Mucosa of rectum (tissue), 2 donors: ENCODE measurements around the gene HLA-DPA1.

ENCODE experiments used
- H3K27ac ChIP-seq, 2 donors: one replicate each; pipeline ENCODE4 v1.7.0; 2013; ENCODE audit warnings: inconsistent platforms in 2 of 2, low read depth in 2 of 2, low read length in 2 of 2
- H3K27me3 ChIP-seq, 2 donors: one replicate each; pipeline ENCODE4 v1.7.0; 2013; ENCODE audit warnings: low read length in 2 of 2; ENCODE audit not compliant: control insufficient read depth in 2 of 2, insufficient read depth in 2 of 2
- H3K36me3 ChIP-seq, 2 donors: one replicate each; pipeline ENCODE4 v1.7.0; 2013; ENCODE audit warnings: low read length in 2 of 2; ENCODE audit not compliant: control insufficient read depth in 2 of 2, insufficient read depth in 2 of 2
- H3K4me1 ChIP-seq, 2 donors: one replicate each; pipeline ENCODE4 v1.7.0; 2013; ENCODE audit warnings: low read length in 2 of 2, mild to moderate bottlenecking in 1 of 2; ENCODE audit not compliant: control insufficient read depth in 2 of 2, insufficient read depth in 2 of 2
- H3K4me3 ChIP-seq, 2 donors: one replicate each; pipeline ENCODE4 v1.7.0; 2013; ENCODE audit warnings: low read length in 2 of 2
- H3K9ac ChIP-seq, 2 donors: one replicate each; pipeline ENCODE4 v1.7.0; 2013; ENCODE audit warnings: low read length in 2 of 2, low read depth in 1 of 2, mild to moderate bottlenecking in 1 of 2
- H3K9me3 ChIP-seq, 2 donors: one replicate each; pipeline ENCODE4 v1.7.0; 2013; ENCODE audit warnings: low read length in 2 of 2; ENCODE audit not compliant: control insufficient read depth in 2 of 2
- donor health status: healthy.
- donor health status: Normal muscosa, but diverticular disease.

The HLA-DPA1 gene

DNA sequence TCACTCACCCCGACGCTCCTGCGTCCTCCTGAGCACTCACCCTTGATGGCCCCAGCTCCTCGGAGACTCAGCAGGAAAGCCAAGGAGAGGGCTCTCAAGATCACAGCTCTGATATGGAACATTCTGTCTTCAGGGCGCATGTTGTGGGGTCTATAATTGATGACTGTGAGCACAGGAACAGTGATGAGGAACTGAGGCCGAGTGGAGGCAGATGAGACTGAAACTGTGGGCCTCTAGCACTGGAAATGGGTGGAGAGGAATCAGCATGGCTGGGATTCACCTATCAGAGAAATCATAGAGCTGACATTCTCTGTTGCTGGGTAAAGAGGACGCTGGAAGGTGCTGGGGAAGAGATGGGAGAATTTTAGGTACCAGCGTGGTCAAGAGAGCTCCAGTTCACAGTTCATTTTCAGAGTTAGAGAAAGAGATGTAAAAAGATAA, at the start of gene HLA-DPA1:
TSS of gene HLA-DPA1 (minus strand) at position 219 of the 441 bp plus-strand sequence.
- peaks cover 2 to 4% of the 10 kb centered on the region in 2 donors for H3K27me3 ChIP-seq
- H3K36me3 ChIP-seq, result peaks cover 0 to 8% of the 10 kb centered on the region in 2 donors
- peak within 1 kb of the TSS; percentile 12 to 72 for H3K4me3 ChIP-seq
- H3K9ac ChIP-seq, result peak within 1 kb of the TSS in 1 of 2 donors; percentile 56
- peak within 1 kb of the TSS; percentile 61 to 69 for H3K27ac ChIP-seq
- no peaks in the 10 kb centered on the region for H3K4me1 ChIP-seq
- H3K9me3 ChIP-seq, result no peaks in the 10 kb centered on the region

DNA sequence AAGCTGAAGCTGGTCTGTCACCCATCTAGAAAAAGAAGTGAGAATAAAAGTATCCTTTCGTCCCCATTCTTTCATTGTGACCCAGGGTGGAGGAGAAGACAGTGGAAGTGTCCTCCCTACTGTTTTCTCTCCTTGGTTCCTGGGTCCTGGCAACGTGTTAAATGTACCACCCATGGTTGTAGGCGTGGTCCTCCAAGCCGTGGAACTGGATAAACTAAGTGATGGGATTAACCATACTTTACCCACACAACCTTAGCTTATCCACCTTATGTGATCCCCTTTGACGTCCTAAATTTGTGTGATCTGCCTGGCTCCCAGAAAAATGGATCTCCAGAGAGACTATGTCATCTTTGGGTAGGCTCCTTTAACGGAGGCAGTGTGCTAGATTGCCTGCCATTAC, 49.7 kb upstream of the HLA-DPA1 start:
- H3K27me3 ChIP-seq, result peaks cover 0 to 3% of the 10 kb centered on the region in 2 donors
- H3K27ac ChIP-seq, result no peak overlapping the region
- H3K4me3 ChIP-seq, result no peak overlapping the region
- no peak overlapping the region for H3K9ac ChIP-seq
- H3K9me3 ChIP-seq, result peaks cover 5 to 7% of the 10 kb centered on the region in 2 donors
- no peaks in the 10 kb centered on the region for H3K36me3 ChIP-seq
- no peaks in the 10 kb centered on the region for H3K4me1 ChIP-seq

DNA sequence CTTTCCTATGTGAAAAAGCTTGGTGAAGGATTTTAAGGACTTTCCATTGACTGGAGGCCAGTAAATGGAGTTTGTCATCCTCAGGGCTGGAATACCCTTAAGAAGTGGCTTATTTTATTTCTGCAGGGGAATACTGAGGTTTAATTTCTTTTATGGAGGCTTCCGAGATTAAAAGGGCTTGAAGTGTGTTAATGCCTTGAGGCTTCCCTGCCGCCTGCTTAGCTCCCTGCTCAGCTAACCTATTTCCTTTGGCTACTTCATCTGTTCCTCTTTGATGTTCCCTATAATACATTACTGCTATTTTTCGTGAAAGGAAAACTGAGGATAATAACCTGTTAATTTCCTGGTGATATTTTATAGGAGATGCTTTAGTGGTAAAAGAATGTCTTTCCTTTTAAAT, 46.6 kb upstream of the HLA-DPA1 start:
- Histone ChIP-seq H3K4me3 (no peak overlapping the region), H3K36me3 (no peaks in the 10 kb centered on the region), H3K9me3 (peaks cover 5 to 7% of the 10 kb centered on the region in 2 donors), H3K9ac (no peak overlapping the region), H3K27ac (no peak overlapping the region), H3K27me3 (peaks cover 14 to 19% of the 10 kb centered on the region in 2 donors), H3K4me1 (no peaks in the 10 kb centered on the region)

DNA sequence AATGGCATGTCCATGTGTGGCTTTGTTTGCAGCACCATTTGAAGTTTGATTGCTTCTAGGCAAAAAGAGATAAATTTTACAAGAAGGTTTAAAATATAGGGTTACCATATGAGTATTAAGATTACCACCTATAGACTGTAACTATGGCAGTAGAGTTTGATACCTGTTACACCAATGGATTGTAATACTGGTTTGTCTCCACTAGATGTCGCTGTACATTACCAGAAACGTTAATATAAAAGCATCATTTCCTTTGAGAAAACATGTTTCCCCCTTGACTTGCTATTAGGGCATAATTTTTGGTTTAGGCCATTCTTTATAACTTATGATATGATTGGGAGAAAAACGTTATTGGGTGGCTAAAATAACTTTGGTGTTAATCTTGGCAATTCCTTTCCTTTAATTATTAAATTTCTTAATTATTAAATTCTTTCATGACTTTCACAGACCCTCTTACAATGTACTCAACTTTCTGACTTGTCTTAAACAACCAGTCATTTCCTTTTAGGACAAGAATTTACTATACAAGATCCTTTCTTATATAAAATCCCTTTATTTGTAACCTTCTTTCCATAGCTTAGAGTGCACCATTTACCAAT, 45.2 kb upstream of the HLA-DPA1 start:
- Histone ChIP-seq H3K9ac (no peak overlapping the region), H3K27me3 (peaks cover 14 to 25% of the 10 kb centered on the region in 2 donors), H3K36me3 (no peaks in the 10 kb centered on the region), H3K27ac (no peak overlapping the region), H3K9me3 (peaks cover 3 to 7% of the 10 kb centered on the region in 2 donors), H3K4me3 (no peak overlapping the region), H3K4me1 (no peaks in the 10 kb centered on the region)

DNA sequence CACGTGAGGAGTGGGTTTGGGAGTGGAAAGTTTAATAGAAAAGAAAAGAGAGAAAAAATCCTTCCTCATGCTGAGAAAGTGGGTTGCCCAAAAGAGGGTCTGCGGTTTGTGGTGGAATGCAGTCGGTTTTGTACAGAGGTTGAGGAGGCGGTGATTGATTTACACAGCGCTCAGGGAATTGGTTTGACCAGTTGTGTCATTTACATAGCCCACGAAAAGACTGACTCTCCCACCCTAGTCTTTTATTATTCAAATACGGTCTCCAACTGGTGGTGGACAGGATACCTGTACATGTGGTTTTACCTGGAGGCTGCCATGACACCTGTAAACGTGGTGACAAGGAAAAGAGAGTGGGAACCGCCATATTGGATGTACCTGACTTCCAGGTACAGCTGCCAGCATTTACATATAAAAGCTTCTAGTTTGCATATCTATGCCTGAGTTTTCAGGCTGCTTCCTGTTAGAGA, 44.4 kb upstream of the HLA-DPA1 start:
- Histone ChIP-seq H3K27me3 (peaks cover 14 to 25% of the 10 kb centered on the region in 2 donors), H3K9me3 (no peaks in the 10 kb centered on the region), H3K36me3 (no peaks in the 10 kb centered on the region), H3K4me1 (no peaks in the 10 kb centered on the region), H3K4me3 (no peak overlapping the region), H3K27ac (no peak overlapping the region), H3K9ac (no peak overlapping the region)

DNA sequence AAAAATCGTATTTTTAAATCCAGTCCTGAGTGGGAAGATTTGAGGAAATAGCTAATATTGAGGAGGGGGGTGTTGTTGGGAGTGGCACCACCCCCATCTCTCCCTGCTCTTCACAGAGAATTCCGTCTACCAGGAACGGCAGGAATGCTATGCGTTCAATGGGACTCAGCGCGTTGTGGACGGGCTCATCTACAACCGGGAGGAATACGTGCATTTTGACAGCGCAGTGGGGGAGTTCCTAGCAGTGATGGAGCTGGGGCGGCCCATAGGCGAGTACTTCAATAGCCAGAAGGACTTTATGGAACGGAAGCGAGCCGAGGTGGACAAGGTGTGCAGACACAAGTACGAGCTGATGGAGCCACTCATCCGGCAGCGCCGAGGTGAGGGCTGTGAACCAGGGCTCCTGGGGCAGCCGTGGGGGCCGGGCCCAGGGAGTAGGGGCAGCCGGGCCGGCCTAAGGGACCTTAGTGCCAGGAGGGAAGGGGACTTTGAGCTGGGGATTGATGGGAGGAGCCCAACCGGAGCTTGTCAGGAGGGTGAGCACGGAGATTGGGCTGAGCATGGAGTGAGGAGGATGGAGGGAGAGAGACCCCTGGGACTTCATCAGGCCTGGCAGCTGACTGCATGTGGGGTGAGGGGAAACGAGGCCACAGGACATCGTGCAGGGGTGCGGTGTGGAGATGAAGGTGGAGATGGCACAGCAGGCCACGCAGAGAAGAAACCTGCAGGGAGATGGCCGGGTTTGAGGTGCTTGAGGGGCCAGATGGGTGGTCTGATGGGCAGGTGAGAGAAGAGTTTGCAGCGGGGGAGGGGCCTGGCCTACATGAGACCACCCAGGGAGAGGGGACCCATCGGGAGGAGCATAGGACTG, 43.6 kb upstream of the HLA-DPA1 start:
- Histone ChIP-seq H3K36me3 (no peaks in the 10 kb centered on the region), H3K4me1 (no peaks in the 10 kb centered on the region), H3K4me3 (no peak overlapping the region), H3K27ac (no peak overlapping the region), H3K27me3 (peaks cover 14 to 25% of the 10 kb centered on the region in 2 donors), H3K9me3 (no peaks in the 10 kb centered on the region), H3K9ac (no peak overlapping the region)

DNA sequence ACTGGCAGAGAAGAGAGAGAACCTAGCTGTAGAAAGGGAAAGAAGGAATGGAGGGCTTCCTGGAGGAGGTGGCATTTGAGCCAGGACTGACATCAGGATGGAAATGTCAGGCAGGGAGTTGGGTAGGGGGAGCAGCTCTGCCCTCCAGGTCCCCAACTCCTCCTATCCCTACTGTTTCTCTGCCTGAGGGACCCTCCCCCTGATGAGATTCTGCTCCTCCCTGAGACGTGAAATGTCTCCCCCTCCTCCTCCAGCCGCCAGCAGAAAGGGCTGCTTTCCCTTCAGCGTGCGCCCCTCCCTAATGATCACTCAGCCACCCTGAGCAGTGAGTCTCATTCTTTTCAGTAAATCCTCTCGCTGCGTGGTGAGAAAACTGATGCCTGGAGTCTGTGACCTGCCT, 43.0 kb upstream of the HLA-DPA1 start:
- no peaks in the 10 kb centered on the region for H3K36me3 ChIP-seq
- peaks cover 14 to 25% of the 10 kb centered on the region in 2 donors for H3K27me3 ChIP-seq
- no peaks in the 10 kb centered on the region for H3K9me3 ChIP-seq
- H3K4me3 ChIP-seq, result no peak overlapping the region
- no peaks in the 10 kb centered on the region for H3K4me1 ChIP-seq
- no peak overlapping the region for H3K27ac ChIP-seq
- H3K9ac ChIP-seq, result no peak overlapping the region

DNA sequence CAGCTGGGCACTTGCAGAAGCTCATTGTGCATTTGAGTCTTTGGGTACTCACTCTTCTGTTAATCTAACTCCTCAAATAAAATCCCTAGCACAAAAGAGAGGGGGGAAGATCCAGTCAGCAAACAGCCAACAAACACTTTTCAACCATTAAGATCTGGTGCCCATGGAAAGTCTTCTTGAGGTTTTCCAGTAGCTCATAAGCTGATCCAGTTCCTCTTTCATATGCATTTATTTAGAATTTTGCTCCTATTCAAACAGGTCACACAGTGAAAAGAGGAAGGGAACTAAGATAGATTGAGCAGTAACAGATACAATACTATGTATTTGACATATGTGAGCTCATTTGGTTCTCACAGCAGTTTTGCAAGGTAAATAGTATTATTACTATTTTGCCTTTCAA, 41.0 kb upstream of the HLA-DPA1 start:
- H3K4me3 ChIP-seq, result no peak overlapping the region
- H3K9me3 ChIP-seq, result no peaks in the 10 kb centered on the region
- no peaks in the 10 kb centered on the region for H3K36me3 ChIP-seq
- H3K4me1 ChIP-seq, result no peaks in the 10 kb centered on the region
- H3K27ac ChIP-seq, result no peak overlapping the region
- H3K27me3 ChIP-seq, result peaks cover 14 to 25% of the 10 kb centered on the region in 2 donors
- no peak overlapping the region for H3K9ac ChIP-seq

DNA sequence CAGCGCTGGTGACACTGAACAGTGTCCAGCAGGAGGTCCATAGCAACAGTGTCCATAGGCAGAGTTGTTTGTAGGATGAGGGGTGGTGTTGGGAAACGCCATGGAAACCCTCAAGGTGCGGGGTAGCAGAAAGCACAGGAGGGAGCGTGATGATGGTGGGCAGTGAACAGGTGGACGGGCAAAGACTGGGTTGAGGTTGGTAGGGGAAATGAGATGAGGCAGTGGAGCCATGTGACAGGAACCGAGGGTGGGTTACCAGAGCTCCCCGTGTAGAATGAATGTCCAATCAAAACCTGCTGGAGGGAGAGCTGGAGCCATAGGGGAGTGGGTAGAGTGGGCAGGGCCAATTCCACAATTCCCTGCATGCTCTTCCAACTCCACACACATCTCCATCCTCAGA, 40.3 kb upstream of the HLA-DPA1 start:
- Histone ChIP-seq H3K9me3 (no peaks in the 10 kb centered on the region), H3K4me3 (no peak overlapping the region), H3K9ac (no peak overlapping the region), H3K4me1 (no peaks in the 10 kb centered on the region), H3K27me3 (peaks cover 14 to 25% of the 10 kb centered on the region in 2 donors), H3K36me3 (no peaks in the 10 kb centered on the region), H3K27ac (no peak overlapping the region)

DNA sequence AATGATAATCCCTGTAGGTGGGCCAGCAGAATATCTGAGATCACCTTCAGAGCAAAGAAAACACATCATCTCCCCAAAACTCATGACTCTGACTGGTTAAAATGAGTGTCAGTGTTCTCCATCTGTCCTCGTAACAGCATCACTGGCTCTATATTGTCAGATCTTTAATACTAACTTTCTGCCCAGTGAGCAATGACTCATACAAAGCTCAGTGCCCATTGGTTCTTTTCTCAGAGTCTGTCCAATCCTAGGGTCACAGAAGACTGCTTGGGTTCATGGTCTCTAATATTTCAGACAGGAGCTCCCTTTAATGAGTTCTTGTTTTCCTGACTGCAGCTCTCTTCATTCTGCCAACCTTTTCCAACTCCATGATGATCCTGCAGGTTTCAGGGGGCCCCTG, 38.7 kb upstream of the HLA-DPA1 start:
- Histone ChIP-seq H3K36me3 (no peaks in the 10 kb centered on the region), H3K9ac (no peak overlapping the region), H3K27me3 (peaks cover 15 to 16% of the 10 kb centered on the region in 2 donors), H3K4me3 (no peak overlapping the region), H3K4me1 (no peaks in the 10 kb centered on the region), H3K27ac (no peak overlapping the region), H3K9me3 (no peaks in the 10 kb centered on the region)
